Smooth muscle cell (in vitro differentiated cells): ENCODE data around the gene UPF1. TPM values are rescaled to one million over a fixed set of nuclear protein-coding genes. Genes with fewer than 3 reads are reported as not detected.

ENCODE experiments used
- DNase-seq: peaks from one replicate; lab custom pipeline; 2025; ENCODE audit not compliant: unreplicated experiment; lab: John Stamatoyannopoulos, UW
- H2AFZ ChIP-seq: fragments of 200-600 bp; sonication (generic); 2 replicates; pipeline ENCODE4 v1.6.0; 2016; ENCODE audit warnings: antibody characterized with exemption, low read depth, mild to moderate bottlenecking
- H3F3A ChIP-seq: fragments of 200-600 bp; sonication (generic); 2 replicates; pipeline ENCODE4 v1.6.0; 2017; ENCODE audit warnings: antibody characterized with exemption, low read depth
- H3K27ac ChIP-seq: fragments of 200-600 bp; sonication (generic); 2 replicates; pipeline ENCODE4 v1.5.1; 2016; ENCODE audit warnings: low read depth, mild to moderate bottlenecking
- H3K27me3 ChIP-seq: fragments of 200-600 bp; sonication (generic); 2 replicates; pipeline ENCODE4 v1.6.1; 2016; ENCODE audit warnings: low read depth, mild to moderate bottlenecking
- H3K36me3 ChIP-seq: fragments of 200-600 bp; sonication (generic); 2 replicates; pipeline ENCODE4 v1.5.1; 2016; ENCODE audit warnings: low read depth
- H3K4me1 ChIP-seq: fragments of 200-600 bp; sonication (generic); 2 replicates; pipeline ENCODE4 v1.5.1; 2016; ENCODE audit warnings: low read depth
- H3K4me2 ChIP-seq: fragments of 200-600 bp; sonication (generic); 2 replicates; pipeline ENCODE4 v1.6.0; 2016; ENCODE audit warnings: mild to moderate bottlenecking
- H3K4me3 ChIP-seq: fragments of 200-600 bp; sonication (generic); 2 replicates; pipeline ENCODE4 v1.5.1; 2016; ENCODE audit warnings: mild to moderate bottlenecking
- H3K79me2 ChIP-seq: fragments of 200-600 bp; sonication (generic); 2 replicates; pipeline ENCODE4 v1.6.0; 2016; ENCODE audit warnings: low read depth, mild to moderate bottlenecking
- H3K9ac ChIP-seq: fragments of 200-600 bp; sonication (generic); 2 replicates; pipeline ENCODE4 v1.6.0; 2016; ENCODE audit warnings: low read depth
- H3K9me3 ChIP-seq: fragments of 200-600 bp; sonication (generic); replicated peaks from 2 replicates; pipeline ENCODE4 v1.5.1; 2016; ENCODE audit warnings: low read depth
- H4K20me1 ChIP-seq: fragments of 200-600 bp; sonication (generic); 2 replicates; pipeline ENCODE4 v1.6.0; 2016; ENCODE audit warnings: low read depth
- WGBS: methylation state at CpG from one replicate; pipeline ENCODE4 v1.1.7; 2016; ENCODE audit warnings: low lambda C conversion rate; 5-methylcytosine and 5-hydroxymethylcytosine counted together
- polyA plus RNA-seq: library from polyadenylated mRNA; unstranded; fragments of >200 nt; fragmentation: Nextera tagmentation; extraction: Ambion mirVana; gene quantifications from 2 replicates; pipeline ENCODE4 v1.2.1, GENCODE V29; 2016
- total RNA-seq: library from RNA; depleted of rRNA; stranded (reverse); fragments of >200 nt; gene quantifications from 2 replicates; pipeline ENCODE4 v1.2.3, GENCODE V29; 2014
- TF ChIP-seq, protein P1 (sequence below): fragments of 200-600 bp; sonication (generic); IDR thresholded peaks from 2 replicates; pipeline ENCODE4 v1.5.1; 2017; ENCODE audit warnings: borderline replicate concordance, mild to moderate bottlenecking, antibody characterized with exemption; ENCODE audit not compliant: insufficient read depth, poor library complexity, severe bottlenecking

The UPF1 gene
- total and polyA plus RNA-seq, 2 experiments from 2014 or later = 30.3 to 37.8 TPM

DNA sequence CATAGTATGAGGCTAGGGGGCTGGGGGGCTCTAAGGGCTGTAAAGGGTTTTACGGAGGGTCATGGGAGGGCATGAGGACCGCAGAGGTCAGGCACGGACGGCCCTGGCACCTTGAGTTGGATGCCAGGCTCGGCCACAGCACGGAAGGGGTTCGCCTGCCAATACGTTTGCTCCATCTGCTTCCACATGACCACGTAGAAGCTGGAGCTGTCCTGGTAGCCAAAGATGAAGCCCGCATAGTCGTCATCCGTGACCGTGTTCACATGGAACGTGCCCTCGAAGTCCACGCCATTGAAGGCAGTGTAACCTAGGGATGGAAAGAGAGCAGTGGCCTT, 47.0 kb upstream of the UPF1 start:
- no peak overlapping the region for H3K9ac ChIP-seq
- peaks cover 28% of the 10 kb centered on the region for H4K20me1 ChIP-seq
- DNase-seq = no peak
- H3K27ac ChIP-seq = no peak overlapping the region
- no peaks in the 10 kb centered on the region for H3K36me3 ChIP-seq
- H3K79me2 ChIP-seq = no peaks in the 10 kb centered on the region
- H3K27me3 ChIP-seq = peaks cover 42% of the 10 kb centered on the region
- no peaks in the 10 kb centered on the region for H3F3A ChIP-seq
- no peaks in the 10 kb centered on the region for H3K9me3 ChIP-seq
- H2AFZ ChIP-seq = no peak overlapping the region
- no peak overlapping the region for H3K4me2 ChIP-seq
- H3K4me1 ChIP-seq = no peaks in the 10 kb centered on the region
- WGBS = 79% methylated on average over 16 of the region's 16 CpGs
- TF ChIP-seq, protein P1, sequence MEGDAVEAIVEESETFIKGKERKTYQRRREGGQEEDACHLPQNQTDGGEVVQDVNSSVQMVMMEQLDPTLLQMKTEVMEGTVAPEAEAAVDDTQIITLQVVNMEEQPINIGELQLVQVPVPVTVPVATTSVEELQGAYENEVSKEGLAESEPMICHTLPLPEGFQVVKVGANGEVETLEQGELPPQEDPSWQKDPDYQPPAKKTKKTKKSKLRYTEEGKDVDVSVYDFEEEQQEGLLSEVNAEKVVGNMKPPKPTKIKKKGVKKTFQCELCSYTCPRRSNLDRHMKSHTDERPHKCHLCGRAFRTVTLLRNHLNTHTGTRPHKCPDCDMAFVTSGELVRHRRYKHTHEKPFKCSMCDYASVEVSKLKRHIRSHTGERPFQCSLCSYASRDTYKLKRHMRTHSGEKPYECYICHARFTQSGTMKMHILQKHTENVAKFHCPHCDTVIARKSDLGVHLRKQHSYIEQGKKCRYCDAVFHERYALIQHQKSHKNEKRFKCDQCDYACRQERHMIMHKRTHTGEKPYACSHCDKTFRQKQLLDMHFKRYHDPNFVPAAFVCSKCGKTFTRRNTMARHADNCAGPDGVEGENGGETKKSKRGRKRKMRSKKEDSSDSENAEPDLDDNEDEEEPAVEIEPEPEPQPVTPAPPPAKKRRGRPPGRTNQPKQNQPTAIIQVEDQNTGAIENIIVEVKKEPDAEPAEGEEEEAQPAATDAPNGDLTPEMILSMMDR = no peak
- no peak overlapping the region for H3K4me3 ChIP-seq

DNA sequence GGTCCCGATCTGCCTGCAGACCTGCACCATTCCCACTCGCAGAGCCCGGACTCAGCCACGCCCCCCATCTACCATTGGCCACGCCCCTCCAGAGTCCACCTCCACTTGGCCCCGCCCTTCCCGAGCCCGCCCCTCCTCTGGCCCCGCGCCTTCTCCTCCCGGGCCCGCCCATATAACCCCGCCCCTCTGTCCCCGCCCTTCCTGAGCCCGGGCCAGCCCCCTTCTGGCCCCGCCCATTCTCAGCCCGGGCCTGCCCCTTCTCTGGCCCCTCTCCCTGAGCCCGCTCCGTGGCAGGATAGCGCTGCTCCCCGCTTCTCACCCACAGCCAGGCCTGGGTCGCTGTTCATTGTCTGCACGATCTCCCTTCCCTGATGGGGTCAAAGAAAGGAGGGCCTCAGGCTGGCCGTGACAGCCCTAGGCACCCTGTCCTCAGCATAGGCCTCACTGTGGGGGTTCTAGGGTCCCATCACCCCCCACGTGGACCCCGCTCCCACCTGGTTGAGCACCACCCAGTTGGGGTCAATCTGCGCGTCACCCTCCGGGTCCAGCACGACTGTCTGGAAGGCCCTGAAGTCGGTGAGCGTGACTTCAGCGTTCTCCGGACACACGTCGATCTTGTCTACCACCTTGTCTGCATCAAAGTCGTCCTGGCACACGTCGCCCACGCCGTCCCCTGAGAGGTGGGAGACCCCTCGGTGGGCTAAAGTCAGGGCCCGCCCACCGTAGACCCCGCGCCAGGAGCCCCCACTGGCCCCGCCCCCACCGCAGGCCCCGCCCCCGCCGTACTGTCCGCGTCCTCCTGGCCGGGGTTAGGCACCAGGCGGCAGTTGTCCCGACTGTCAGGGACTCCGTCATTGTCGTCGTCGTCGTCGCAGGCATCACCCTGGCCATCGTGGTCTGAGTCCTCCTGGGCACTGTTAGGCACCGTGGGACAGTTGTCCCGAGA, 46.3 kb upstream of the UPF1 start:
- Histone ChIP-seq H3K79me2 (no peaks in the 10 kb centered on the region), H4K20me1 (peaks cover 28% of the 10 kb centered on the region), H3K27ac (no peak overlapping the region), H3K4me2 (peak overlapping the region; percentile 72), H3F3A (no peaks in the 10 kb centered on the region), H3K27me3 (peaks cover 49% of the 10 kb centered on the region), H3K36me3 (no peaks in the 10 kb centered on the region), H3K9ac (no peak overlapping the region), H2AFZ (no peak overlapping the region), H3K4me1 (no peaks in the 10 kb centered on the region), H3K9me3 (no peaks in the 10 kb centered on the region), H3K4me3 (no peak overlapping the region)
- TF ChIP-seq, protein P1 = no peak
- 26% methylated on average over 36 of the region's 65 CpGs for WGBS
- DNase-seq = peak; percentile 59

DNA sequence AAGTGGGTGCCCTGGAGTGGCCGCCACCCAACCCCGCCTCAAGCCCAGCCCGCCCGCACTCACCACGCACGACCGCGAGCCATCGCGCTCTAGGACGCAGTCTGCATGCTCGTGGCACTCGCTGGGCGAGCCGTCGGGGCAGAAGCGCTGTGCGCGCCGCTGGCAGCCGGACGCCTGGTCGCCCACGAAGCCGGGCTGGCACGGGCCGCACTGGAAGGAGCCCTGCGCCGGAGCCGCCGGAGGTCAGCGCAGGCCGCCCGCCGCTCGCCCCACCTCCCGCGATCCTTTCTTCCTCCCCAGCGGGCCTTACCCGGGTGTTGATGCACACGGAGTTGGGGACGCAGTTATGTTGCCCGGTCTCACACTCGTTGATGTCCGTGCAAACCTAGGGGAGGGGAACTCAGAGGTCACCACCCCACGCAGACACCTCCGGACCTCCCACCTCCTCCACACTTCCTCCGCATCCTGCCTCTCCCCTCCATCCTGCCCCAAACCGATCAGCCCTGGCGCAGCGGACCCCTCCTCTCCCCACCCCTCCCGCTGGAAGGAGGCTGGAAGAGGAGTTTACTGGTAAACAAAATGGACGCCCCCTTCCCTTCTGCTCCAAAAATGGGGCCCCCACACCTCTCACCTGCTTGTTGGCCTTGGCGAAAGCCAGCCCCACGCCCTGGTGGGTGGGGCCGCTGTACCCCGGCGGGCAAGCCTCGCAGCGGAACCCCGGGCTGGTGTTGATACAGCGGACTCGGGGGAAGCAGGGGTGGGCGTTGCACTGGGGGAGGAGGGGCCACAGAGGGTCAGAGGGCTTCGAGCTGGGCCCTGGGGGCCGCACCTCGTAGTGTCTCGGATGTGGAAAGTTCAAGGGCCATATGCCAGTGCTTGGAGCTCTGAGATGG, 43.0 kb upstream of the UPF1 start:
- 8% methylated on average over 40 of the region's 68 CpGs for WGBS
- Histone ChIP-seq H3K9me3 (no peaks in the 10 kb centered on the region), H3K36me3 (no peaks in the 10 kb centered on the region), H3K4me2 (peak overlapping the region; percentile 84), H3F3A (no peaks in the 10 kb centered on the region), H3K27ac (no peak overlapping the region), H2AFZ (no peak overlapping the region), H3K27me3 (peaks cover 71% of the 10 kb centered on the region), H3K4me1 (no peaks in the 10 kb centered on the region), H3K9ac (no peak overlapping the region), H4K20me1 (peaks cover 28% of the 10 kb centered on the region), H3K4me3 (no peak overlapping the region), H3K79me2 (no peaks in the 10 kb centered on the region)
- TF ChIP-seq, protein P1 = no peak
- no peak for DNase-seq
